T-helper 1 cell treated with Interleukin-12 subunit alpha and Interleukin-12 subunit beta and Interleukin-4 antibody, amounts not matched to agents 30 μg/mL and 1 μg/mL, for 36 hours (primary cell): ENCODE measurements around the gene ATP1B2.

Source experiments
- H3K27ac Mint-ChIP-seq: one replicate; pipeline ENCODE4 v1.8.0; 2021; ENCODE audit warnings: mild to moderate bottlenecking, mixed read lengths
- H3K27me3 Mint-ChIP-seq: one replicate; pipeline ENCODE4 v1.8.0; 2021; ENCODE audit warnings: low read depth, mixed read lengths
- H3K36me3 Mint-ChIP-seq: one replicate; pipeline ENCODE4 v1.8.0; 2021; ENCODE audit warnings: low read depth, mixed read lengths
- H3K4me1 Mint-ChIP-seq: one replicate; pipeline ENCODE4 v1.8.0; 2021; ENCODE audit warnings: low read depth, mixed read lengths
- H3K4me3 Mint-ChIP-seq: one replicate; pipeline ENCODE4 v1.8.0; 2021; ENCODE audit warnings: mild to moderate bottlenecking, moderate library complexity, mixed read lengths
- H3K9me3 Mint-ChIP-seq: one replicate; pipeline ENCODE4 v1.8.0; 2021; ENCODE audit warnings: mixed read lengths

The ATP1B2 gene

GRCh38 chr17:7705269-7706255, 54.8 kb downstream of the ATP1B2 start:
- peaks cover 42% of the 10 kb centered on the region for H3K27me3 Mint-ChIP-seq

GRCh38 chr17:7706631-7707354, 56.1 kb downstream of the ATP1B2 start:
- H3K27ac Mint-ChIP-seq, result no peak overlapping the region
- H3K4me3 Mint-ChIP-seq, result no peak overlapping the region
- H3K36me3 Mint-ChIP-seq, result peaks cover 9% of the 10 kb centered on the region
- peaks cover 47% of the 10 kb centered on the region for H3K27me3 Mint-ChIP-seq
- no peaks in the 10 kb centered on the region for H3K9me3 Mint-ChIP-seq
- peaks cover 19% of the 10 kb centered on the region for H3K4me1 Mint-ChIP-seq

More at GRCh38 chr17:7705269-7706255, 54.8 kb downstream of the ATP1B2 start:
- no peak overlapping the region for H3K4me3 Mint-ChIP-seq
- H3K4me1 Mint-ChIP-seq, result peaks cover 14% of the 10 kb centered on the region
- peaks cover 10% of the 10 kb centered on the region for H3K36me3 Mint-ChIP-seq
- no peak overlapping the region for H3K27ac Mint-ChIP-seq
- no peaks in the 10 kb centered on the region for H3K9me3 Mint-ChIP-seq
